DOHH2 (cell line): ENCODE data around the gene PIGM.

ENCODE experiments used
- H3F3A ChIP-seq: fragments of 200-600 bp; sonication (generic), shearing (Covaris generic); 2 replicates; pipeline ENCODE4 v1.6.0; 2016; ENCODE audit warnings: antibody characterized with exemption, mild to moderate bottlenecking; ENCODE audit not compliant: control insufficient read depth, insufficient read depth
- H3K27ac ChIP-seq: fragments of 200-600 bp; sonication (generic); 2 replicates; pipeline ENCODE4 v1.5.1; 2014; ENCODE audit warnings: low read depth, mild to moderate bottlenecking, low read length, moderate library complexity
- H3K27me3 ChIP-seq: fragments of 200-600 bp; sonication (generic); 2 replicates; pipeline ENCODE4 v1.6.1; 2014; ENCODE audit warnings: mild to moderate bottlenecking, low read length, mixed read lengths; ENCODE audit not compliant: control insufficient read depth
- H3K36me3 ChIP-seq: fragments of 200-600 bp; sonication (generic); 2 replicates; pipeline ENCODE4 v1.6.1; 2014; ENCODE audit warnings: mild to moderate bottlenecking, low read length, moderate library complexity, mixed read lengths; ENCODE audit not compliant: control insufficient read depth
- H3K4me1 ChIP-seq: fragments of 200-600 bp; sonication (generic); 2 replicates; pipeline ENCODE4 v1.6.1; 2014; ENCODE audit warnings: mild to moderate bottlenecking, low read length, mixed read lengths; ENCODE audit not compliant: control insufficient read depth
- H3K4me2 ChIP-seq: fragments of 200-600 bp; sonication (generic); 2 replicates; pipeline ENCODE4 v1.6.0; 2014; ENCODE audit warnings: mild to moderate bottlenecking, low read length, moderate library complexity
- H3K4me3 ChIP-seq: fragments of 200-600 bp; sonication (generic); 2 replicates; pipeline ENCODE4 v1.5.1; 2014; ENCODE audit warnings: mild to moderate bottlenecking, low read length, mixed read lengths
- H3K79me2 ChIP-seq: fragments of 200-600 bp; sonication (generic); 2 replicates; pipeline ENCODE4 v1.6.1; 2014; ENCODE audit warnings: mild to moderate bottlenecking, low read length, mixed read lengths; ENCODE audit not compliant: control insufficient read depth
- H3K9me2 ChIP-seq: fragments of 200-600 bp; sonication (generic); replicated peaks from 2 replicates; pipeline ENCODE4 v1.6.1; 2014; ENCODE audit warnings: mild to moderate bottlenecking, low read length, mixed read lengths; ENCODE audit not compliant: control insufficient read depth
- H3K9me3 ChIP-seq: fragments of 200-600 bp; sonication (generic); 2 replicates; pipeline ENCODE4 v1.6.1; 2014; ENCODE audit warnings: antibody characterized with exemption, low read length, mixed read lengths; ENCODE audit not compliant: control insufficient read depth, insufficient read depth
- H4K20me1 ChIP-seq: fragments of 200-600 bp; sonication (generic); 2 replicates; pipeline ENCODE4 v1.6.0; 2014; ENCODE audit warnings: low read depth, mild to moderate bottlenecking, antibody characterized with exemption, low read length, moderate library complexity; ENCODE audit not compliant: control insufficient read depth, insufficient read depth
- EZH2phosphoT487 ChIP-seq: fragments of 200-600 bp; sonication (generic); IDR thresholded peaks from 2 replicates; pipeline ENCODE4 v1.6.1; 2017; ENCODE audit warnings: borderline replicate concordance, mild to moderate bottlenecking, antibody characterized with exemption, low read length, moderate library complexity, mixed read lengths
- TF ChIP-seq, protein P1 (sequence below): fragments of 200-600 bp; sonication (generic); IDR thresholded peaks from one replicate; pipeline ENCODE4 v1.5.1; 2014; ENCODE audit warnings: antibody characterized with exemption, mild to moderate bottlenecking, low read depth, low read length; ENCODE audit not compliant: poor library complexity, severe bottlenecking

The PIGM gene

DNA sequence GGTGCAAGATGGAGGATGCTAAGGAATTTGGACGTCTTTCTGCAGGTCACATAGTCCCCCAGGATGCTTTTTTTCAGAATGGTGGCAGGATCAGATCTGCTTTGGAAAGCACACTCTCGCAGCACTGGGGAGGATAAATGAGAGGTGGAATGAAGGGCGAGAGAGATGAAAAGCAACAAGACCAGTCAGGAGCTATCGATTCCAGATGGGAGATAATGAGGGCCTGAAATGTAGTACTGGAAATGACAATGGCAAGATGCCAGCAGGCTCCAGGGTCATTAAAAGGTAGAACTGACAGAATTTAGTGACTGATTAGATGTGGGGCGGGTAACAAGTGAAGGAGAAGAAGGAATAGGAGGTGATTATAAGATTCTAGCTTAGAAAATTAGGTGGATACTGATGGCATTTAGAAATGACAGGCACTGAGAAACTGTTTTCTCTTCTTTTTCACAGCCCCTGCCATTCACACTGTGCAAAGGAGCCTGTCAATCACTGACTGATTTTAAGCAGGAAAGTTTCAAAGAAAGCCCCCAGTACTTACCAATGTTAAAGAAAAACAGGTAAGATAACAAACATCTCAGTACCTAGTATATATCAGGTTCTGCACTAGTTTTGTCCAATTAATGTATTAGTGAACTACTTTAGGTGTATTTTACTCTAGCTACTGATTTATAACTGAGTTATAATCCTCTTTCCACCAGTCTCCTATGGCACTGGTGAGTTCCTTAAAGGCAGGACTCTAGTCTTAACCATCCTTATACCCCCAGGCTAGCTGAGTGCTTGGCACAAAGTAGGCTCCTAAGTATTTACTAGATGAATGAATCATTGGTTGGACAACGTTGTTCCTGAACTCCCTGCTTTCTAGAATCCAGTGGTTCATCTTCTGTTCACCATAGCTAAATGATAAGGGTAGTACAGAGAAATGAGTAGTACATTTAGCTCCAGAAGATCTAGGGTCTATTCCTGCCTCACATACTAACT lies 9.2 kb downstream of the PIGM start:
- Histone ChIP-seq H4K20me1 (no peaks in the 10 kb centered on the region), H3K4me3 (no peak overlapping the region), H3K27ac (no peak overlapping the region), H3K4me1 (no peaks in the 10 kb centered on the region), H3K9me2 (no peaks in the 10 kb centered on the region), H3F3A (no peaks in the 10 kb centered on the region), H3K27me3 (peaks cover 12% of the 10 kb centered on the region), H3K79me2 (no peaks in the 10 kb centered on the region), H3K36me3 (no peaks in the 10 kb centered on the region), H3K9me3 (no peaks in the 10 kb centered on the region), H3K4me2 (no peak overlapping the region)
- no peak for TF ChIP-seq EZH2phosphoT487
- TF ChIP-seq, protein P1, sequence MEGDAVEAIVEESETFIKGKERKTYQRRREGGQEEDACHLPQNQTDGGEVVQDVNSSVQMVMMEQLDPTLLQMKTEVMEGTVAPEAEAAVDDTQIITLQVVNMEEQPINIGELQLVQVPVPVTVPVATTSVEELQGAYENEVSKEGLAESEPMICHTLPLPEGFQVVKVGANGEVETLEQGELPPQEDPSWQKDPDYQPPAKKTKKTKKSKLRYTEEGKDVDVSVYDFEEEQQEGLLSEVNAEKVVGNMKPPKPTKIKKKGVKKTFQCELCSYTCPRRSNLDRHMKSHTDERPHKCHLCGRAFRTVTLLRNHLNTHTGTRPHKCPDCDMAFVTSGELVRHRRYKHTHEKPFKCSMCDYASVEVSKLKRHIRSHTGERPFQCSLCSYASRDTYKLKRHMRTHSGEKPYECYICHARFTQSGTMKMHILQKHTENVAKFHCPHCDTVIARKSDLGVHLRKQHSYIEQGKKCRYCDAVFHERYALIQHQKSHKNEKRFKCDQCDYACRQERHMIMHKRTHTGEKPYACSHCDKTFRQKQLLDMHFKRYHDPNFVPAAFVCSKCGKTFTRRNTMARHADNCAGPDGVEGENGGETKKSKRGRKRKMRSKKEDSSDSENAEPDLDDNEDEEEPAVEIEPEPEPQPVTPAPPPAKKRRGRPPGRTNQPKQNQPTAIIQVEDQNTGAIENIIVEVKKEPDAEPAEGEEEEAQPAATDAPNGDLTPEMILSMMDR, result no peak

DNA sequence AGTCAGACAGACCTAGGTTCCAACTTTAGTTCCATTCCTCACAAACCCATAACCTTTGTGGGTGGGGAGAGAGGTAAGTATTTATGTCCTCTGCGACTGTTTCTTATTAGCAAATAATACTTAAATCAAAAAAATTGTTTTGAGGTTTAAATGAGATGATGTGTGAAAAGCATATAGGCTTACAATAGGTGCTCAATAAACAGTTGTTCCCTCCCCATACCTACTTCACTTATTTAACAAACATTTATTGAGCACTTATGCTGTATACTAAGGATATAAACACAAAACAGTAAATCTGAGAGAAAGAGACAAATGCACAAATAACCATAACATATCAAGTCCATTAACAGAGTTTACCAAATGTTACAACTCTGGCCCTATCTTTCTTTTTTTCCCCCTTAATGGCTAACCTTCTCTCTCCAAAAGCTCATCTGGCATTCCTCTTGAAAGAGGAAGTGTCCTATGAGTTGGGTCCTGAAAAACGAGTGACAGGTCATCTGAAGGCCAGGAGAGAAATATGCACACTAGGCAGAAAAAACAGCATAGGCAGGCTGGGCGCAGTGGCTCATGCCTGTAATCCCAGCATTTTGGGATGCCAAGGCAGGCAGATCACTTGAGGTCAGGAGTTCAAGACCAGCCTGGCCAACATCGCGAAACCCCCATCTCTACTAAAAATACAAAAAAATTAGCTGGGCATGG lies 10.3 kb downstream of the PIGM start:
- no peaks in the 10 kb centered on the region for H3K4me1 ChIP-seq
- H3K27me3 ChIP-seq, result peaks cover 12% of the 10 kb centered on the region
- H3K4me3 ChIP-seq, result no peak overlapping the region
- TF ChIP-seq, protein P1, result no peak
- no peak for TF ChIP-seq EZH2phosphoT487
- H3K27ac ChIP-seq, result no peak overlapping the region
- H3K9me2 ChIP-seq, result no peaks in the 10 kb centered on the region
- H3K36me3 ChIP-seq, result no peaks in the 10 kb centered on the region
- H3K9me3 ChIP-seq, result no peaks in the 10 kb centered on the region
- no peaks in the 10 kb centered on the region for H3K79me2 ChIP-seq
- no peak overlapping the region for H3K4me2 ChIP-seq
- H4K20me1 ChIP-seq, result no peaks in the 10 kb centered on the region
- H3F3A ChIP-seq, result no peaks in the 10 kb centered on the region

DNA sequence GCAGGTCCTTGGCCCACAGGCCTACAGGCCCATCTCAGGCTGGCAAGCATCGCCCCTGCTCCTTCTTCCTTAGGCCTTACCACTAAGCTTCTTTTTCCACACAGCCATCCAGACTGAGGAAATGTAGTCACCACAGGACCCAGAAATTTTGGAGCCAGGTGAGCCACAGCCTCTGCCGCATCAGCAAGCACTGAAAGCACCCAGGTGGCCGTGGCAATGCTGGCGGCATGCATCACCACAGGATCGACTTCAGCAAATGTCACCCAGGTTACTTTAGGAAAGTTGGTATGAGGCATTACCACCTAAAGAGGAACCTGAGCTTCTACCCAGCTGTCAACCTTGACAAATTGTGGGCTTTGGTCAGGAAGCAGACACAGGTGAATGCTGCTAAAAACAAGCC lies 11.6 kb downstream of the PIGM start:
- no peak overlapping the region for H3K4me3 ChIP-seq
- H4K20me1 ChIP-seq, result no peaks in the 10 kb centered on the region
- TF ChIP-seq, protein P1, result no peak
- no peak for TF ChIP-seq EZH2phosphoT487
- H3K36me3 ChIP-seq, result no peaks in the 10 kb centered on the region
- peaks cover 12% of the 10 kb centered on the region for H3K27me3 ChIP-seq
- no peaks in the 10 kb centered on the region for H3F3A ChIP-seq
- no peaks in the 10 kb centered on the region for H3K79me2 ChIP-seq
- no peaks in the 10 kb centered on the region for H3K4me1 ChIP-seq
- no peaks in the 10 kb centered on the region for H3K9me3 ChIP-seq
- H3K9me2 ChIP-seq, result no peaks in the 10 kb centered on the region
- no peak overlapping the region for H3K4me2 ChIP-seq
- no peak overlapping the region for H3K27ac ChIP-seq
